SK-N-SH (cell line): ENCODE data around the gene STRADB.

ENCODE experiments used
- ELF1 ChIP-seq: IDR thresholded peaks from 2 replicates; pipeline ENCODE4 v1.4.0; 2012
- EP300 ChIP-seq, 2 experiments: IDR thresholded peaks; 2 replicates each; pipeline versions ENCODE4 v1.4.0 to v1.6.1; 2012; ENCODE audit warnings: borderline replicate concordance in 1 of 2, low read depth in 1 of 2, low read length in 1 of 2
- EZH2phosphoT487 ChIP-seq: fragments of 200-600 bp; sonication (generic); IDR thresholded peaks from 2 replicates; pipeline ENCODE4 v1.6.1; 2017; ENCODE audit warnings: low read depth, mixed run types, mild to moderate bottlenecking, antibody characterized with exemption, moderate library complexity, borderline replicate concordance
- GABPA ChIP-seq: IDR thresholded peaks from 2 replicates; pipeline ENCODE4 v1.4.0; 2012; ENCODE audit warnings: low read depth, mild to moderate bottlenecking
- MXI1 ChIP-seq: IDR thresholded peaks from 2 replicates; pipeline ENCODE4 v1.6.1; 2012; ENCODE audit warnings: mild to moderate bottlenecking, low read depth, low read length, improper control_type of control experiment
- POLR2AphosphoS5 ChIP-seq: IDR thresholded peaks from 2 replicates; pipeline ENCODE4 v1.6.1; 2012; ENCODE audit warnings: low read depth, low read length
- RAD21 ChIP-seq: IDR thresholded peaks from 2 replicates; pipeline ENCODE4 v1.6.1; 2012; ENCODE audit warnings: mild to moderate bottlenecking, low read length
- RXRA ChIP-seq: IDR thresholded peaks from 2 replicates; pipeline ENCODE4 v1.4.0; 2012; ENCODE audit warnings: low read depth, mild to moderate bottlenecking, borderline replicate concordance
- SMC3 ChIP-seq: IDR thresholded peaks from 2 replicates; pipeline ENCODE4 v1.6.1; 2012; ENCODE audit warnings: low read depth, low read length, improper control_type of control experiment
- TAF1 ChIP-seq: IDR thresholded peaks from 2 replicates; pipeline ENCODE4 v1.6.1; 2012; ENCODE audit warnings: low read depth, mild to moderate bottlenecking, low read length, moderate library complexity, borderline replicate concordance
- TCF12 ChIP-seq: IDR thresholded peaks from 2 replicates; pipeline ENCODE4 v1.4.0; 2012
- TF ChIP-seq, protein P1 (sequence below): IDR thresholded peaks from 2 replicates; pipeline ENCODE4 v1.6.1; 2012; ENCODE audit warnings: mild to moderate bottlenecking, low read depth, low read length, moderate library complexity
- TF ChIP-seq, protein P2 (sequence below): fragments of 200-600 bp; sonication (generic); IDR thresholded peaks from 2 replicates; pipeline ENCODE4 v1.6.1; 2017; ENCODE audit warnings: antibody characterized with exemption, mild to moderate bottlenecking, moderate library complexity
- TF ChIP-seq, protein P3 (sequence below): IDR thresholded peaks from 2 replicates; pipeline ENCODE4 v1.4.0; 2012; ENCODE audit warnings: low read depth

DNA sequence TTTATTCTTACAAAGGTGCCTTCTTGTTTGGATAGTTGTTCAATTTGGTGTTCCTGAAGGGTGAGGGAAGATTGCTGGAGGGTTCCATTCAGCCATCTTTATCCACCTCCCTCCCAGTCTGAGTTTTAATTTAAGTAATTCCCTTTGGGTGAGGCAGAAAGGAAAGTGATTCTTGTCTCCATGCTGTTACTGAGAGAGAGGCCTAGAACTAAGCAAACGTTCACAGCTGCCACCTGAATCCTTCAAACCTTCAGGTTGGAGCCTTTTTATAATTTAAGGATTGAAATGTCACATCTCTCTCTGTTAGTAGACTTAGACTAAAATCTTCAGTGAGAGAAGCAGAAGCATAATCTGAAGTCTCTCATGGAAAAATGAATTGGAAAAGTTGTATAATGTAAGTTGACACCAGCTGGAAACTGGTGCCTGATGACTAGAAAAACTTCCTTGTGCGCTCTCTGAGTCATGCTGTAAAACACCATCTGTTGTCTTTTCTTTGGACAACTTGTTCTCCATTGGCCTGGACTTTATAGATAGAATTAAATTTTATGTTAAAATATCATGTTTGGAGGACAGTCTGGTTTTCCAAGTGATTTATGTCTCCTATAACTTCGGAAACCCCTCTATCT, 14.6 kb downstream of the STRADB start:
- TF ChIP-seq, protein P1, sequence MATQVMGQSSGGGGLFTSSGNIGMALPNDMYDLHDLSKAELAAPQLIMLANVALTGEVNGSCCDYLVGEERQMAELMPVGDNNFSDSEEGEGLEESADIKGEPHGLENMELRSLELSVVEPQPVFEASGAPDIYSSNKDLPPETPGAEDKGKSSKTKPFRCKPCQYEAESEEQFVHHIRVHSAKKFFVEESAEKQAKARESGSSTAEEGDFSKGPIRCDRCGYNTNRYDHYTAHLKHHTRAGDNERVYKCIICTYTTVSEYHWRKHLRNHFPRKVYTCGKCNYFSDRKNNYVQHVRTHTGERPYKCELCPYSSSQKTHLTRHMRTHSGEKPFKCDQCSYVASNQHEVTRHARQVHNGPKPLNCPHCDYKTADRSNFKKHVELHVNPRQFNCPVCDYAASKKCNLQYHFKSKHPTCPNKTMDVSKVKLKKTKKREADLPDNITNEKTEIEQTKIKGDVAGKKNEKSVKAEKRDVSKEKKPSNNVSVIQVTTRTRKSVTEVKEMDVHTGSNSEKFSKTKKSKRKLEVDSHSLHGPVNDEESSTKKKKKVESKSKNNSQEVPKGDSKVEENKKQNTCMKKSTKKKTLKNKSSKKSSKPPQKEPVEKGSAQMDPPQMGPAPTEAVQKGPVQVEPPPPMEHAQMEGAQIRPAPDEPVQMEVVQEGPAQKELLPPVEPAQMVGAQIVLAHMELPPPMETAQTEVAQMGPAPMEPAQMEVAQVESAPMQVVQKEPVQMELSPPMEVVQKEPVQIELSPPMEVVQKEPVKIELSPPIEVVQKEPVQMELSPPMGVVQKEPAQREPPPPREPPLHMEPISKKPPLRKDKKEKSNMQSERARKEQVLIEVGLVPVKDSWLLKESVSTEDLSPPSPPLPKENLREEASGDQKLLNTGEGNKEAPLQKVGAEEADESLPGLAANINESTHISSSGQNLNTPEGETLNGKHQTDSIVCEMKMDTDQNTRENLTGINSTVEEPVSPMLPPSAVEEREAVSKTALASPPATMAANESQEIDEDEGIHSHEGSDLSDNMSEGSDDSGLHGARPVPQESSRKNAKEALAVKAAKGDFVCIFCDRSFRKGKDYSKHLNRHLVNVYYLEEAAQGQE, result no peak
- TF ChIP-seq RAD21 (no peak), EP300 (IDR thresholded peaks at IDR 0.05; ENCODE audit: borderline replicate concordance in 1 of 2, low read depth in 1 of 2, low read length in 1 of 2) (peak; percentile 40 to 68; a peak in 2 of 4 replicates), GABPA (no peak), POLR2AphosphoS5 (peak; percentile 46; the same call in 1 of the 2 replicates), SMC3 (no peak), ELF1 (no peak), EZH2phosphoT487 (no peak), TCF12 (peak; percentile 92), MXI1 (no peak), TAF1 (no peak), RXRA (no peak)
- TF ChIP-seq, protein P2, sequence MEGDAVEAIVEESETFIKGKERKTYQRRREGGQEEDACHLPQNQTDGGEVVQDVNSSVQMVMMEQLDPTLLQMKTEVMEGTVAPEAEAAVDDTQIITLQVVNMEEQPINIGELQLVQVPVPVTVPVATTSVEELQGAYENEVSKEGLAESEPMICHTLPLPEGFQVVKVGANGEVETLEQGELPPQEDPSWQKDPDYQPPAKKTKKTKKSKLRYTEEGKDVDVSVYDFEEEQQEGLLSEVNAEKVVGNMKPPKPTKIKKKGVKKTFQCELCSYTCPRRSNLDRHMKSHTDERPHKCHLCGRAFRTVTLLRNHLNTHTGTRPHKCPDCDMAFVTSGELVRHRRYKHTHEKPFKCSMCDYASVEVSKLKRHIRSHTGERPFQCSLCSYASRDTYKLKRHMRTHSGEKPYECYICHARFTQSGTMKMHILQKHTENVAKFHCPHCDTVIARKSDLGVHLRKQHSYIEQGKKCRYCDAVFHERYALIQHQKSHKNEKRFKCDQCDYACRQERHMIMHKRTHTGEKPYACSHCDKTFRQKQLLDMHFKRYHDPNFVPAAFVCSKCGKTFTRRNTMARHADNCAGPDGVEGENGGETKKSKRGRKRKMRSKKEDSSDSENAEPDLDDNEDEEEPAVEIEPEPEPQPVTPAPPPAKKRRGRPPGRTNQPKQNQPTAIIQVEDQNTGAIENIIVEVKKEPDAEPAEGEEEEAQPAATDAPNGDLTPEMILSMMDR, result no peak
- TF ChIP-seq, protein P3, sequence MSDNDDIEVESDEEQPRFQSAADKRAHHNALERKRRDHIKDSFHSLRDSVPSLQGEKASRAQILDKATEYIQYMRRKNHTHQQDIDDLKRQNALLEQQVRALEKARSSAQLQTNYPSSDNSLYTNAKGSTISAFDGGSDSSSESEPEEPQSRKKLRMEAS, result peak; percentile 60; the same call in 1 of the 2 replicates
